Kidney tubule cell (primary cell): ENCODE data around the gene CRTC2.

Experiments
- DNase-seq: peaks from one replicate; pipeline ENCODE4 v3.0.0-alpha.2; 2018; ENCODE audit warnings: low spot score

The CRTC2 gene

GRCh38 chr1:153945795-153946621 is 12.4 kb downstream of the CRTC2 start:
- peak; percentile 78 for DNase-seq

- DNase-seq = no peak
These were observed 13.1 kb downstream of the CRTC2 start for GRCh38 chr1:153945131-153945794.

GRCh38 chr1:153944827-153945117 is 13.6 kb downstream of the CRTC2 start:
- DNase-seq = no peak

- DNase-seq = no peak
These were observed 14.2 kb downstream of the CRTC2 start for GRCh38 chr1:153944005-153944826.

DNA sequence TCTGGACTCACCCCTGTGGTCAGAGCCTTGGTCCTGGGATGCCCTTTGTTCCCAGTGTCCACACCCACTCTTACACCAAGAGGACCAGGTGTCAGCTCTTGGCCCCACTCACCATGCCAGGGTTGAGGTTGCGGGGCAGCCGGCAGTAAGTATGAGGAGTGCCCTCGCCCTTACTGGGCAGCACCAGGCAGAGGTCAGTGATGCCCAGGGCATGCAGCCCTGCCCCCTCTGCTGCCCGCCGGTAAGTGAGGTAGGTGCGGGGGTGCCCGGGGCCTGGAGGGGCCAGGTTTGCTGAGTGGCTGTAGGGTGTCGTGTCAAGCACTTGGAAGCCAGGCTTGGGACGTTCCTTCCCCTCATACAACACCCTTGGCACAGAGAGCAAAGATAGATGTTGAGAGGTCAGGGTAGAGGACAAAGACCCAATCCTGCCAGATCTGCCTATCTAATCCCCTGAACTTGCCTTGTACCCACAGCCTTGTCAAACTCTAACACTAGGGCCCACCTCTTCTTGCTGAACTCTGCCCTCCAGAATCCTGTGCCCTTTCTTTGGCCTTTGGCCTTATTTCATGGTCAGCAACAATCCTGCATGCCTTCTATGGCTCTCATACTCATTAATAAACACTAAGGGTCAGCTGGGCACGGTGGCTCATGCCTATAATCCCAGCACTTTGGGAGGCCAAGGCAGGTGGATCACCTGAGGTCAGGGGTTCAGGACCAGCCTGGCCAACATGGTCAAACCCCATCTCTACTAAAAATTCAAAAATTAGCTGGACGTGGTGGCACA is 15.5 kb downstream of the CRTC2 start:
- no peak for DNase-seq

GRCh38 chr1:153941826-153942725 is 16.3 kb downstream of the CRTC2 start:
- DNase-seq = no peak

GRCh38 chr1:153940756-153941155 is 17.7 kb downstream of the CRTC2 start:
- DNase-seq = no peak

GRCh38 chr1:153939476-153939875 is 18.9 kb downstream of the CRTC2 start:
- DNase-seq = no peak

GRCh38 chr1:153938996-153939395 is 19.4 kb downstream of the CRTC2 start:
- DNase-seq = no peak

DNA sequence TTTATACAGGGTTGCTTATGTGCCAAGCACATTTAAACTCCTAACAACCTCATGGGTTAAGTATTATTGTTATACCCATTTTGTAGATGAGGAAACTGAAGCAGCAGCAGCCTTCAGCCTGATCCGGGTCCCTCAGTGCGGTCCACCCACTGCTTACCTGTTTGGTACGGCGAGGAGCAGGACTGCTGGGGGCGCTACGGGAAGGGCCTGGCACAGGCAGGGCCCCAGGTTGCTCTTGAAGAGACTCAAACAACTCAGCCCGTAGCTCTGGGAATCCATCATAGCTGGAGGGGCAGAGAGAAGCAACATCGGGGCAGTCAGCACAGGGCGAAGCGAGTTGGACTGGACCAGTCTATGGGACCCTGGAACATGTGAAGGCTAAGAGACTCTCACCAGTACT is 21.1 kb downstream of the CRTC2 start:
- no peak for DNase-seq

GRCh38 chr1:153936011-153936802 is 22.2 kb downstream of the CRTC2 start:
- no peak for DNase-seq

DNA sequence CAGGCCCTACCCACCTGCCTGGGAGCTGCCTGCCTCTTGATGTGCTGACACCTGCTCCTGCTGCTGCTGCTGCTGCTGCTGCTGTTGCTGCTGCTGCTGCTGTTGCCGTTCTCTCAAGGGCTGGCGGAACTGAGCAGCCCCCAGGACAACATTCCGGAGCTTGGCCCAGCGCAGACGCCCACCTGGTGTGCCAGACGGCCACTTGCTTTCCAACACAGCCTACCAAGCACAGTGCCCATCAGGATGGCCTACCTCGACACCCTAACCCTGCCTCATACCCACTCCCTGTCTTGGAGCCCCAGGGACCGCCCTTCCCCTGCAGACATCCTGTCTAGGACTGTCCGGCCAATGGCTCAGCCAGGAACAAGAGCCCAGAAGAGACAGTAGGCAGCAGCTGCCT is 23.7 kb downstream of the CRTC2 start:
- no peak for DNase-seq

DNA sequence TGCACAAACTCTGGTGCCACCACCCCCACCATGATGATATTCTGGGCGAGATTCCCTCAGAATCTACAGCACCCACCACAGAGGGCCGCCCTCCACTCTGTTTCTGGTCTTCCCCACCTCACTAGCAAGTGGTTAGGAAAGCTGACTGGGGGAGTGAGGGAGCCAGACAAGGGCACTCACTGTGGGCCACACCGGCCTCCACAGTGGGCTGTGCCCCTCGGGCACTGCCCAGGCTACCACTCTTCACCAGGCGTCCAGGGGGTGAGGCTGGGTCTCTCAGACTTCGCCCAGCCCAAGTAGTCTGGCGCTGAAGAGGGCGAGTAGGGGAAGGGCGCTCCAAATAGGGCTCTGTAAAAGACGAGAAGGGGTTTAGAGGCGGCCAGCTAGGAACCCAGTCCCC is 24.5 kb downstream of the CRTC2 start:
- DNase-seq = no peak

DNA sequence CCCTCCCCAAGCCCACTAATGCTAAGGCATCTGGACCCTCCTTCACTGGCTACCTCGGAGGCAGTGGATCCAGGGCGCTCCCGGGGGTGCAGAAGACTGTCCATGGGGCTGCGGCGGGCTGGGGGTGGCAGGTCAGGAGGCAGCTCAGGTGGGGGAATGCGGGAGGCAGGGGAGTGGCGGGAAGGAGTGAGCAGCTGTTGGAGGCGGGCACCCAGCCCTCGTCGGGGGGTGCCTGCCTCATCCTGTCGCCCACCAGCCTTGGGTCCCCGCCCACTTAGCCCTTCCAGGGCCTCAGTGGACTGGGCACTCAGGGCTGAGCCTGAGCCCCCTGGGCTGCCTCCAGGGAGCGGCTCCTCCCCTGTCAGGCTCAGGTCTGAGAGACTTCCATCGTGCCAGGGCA is 25.0 kb downstream of the CRTC2 start:
- DNase-seq = no peak

GRCh38 chr1:153932156-153933131 is 26.0 kb downstream of the CRTC2 start:
- DNase-seq = peak; percentile 55

DNA sequence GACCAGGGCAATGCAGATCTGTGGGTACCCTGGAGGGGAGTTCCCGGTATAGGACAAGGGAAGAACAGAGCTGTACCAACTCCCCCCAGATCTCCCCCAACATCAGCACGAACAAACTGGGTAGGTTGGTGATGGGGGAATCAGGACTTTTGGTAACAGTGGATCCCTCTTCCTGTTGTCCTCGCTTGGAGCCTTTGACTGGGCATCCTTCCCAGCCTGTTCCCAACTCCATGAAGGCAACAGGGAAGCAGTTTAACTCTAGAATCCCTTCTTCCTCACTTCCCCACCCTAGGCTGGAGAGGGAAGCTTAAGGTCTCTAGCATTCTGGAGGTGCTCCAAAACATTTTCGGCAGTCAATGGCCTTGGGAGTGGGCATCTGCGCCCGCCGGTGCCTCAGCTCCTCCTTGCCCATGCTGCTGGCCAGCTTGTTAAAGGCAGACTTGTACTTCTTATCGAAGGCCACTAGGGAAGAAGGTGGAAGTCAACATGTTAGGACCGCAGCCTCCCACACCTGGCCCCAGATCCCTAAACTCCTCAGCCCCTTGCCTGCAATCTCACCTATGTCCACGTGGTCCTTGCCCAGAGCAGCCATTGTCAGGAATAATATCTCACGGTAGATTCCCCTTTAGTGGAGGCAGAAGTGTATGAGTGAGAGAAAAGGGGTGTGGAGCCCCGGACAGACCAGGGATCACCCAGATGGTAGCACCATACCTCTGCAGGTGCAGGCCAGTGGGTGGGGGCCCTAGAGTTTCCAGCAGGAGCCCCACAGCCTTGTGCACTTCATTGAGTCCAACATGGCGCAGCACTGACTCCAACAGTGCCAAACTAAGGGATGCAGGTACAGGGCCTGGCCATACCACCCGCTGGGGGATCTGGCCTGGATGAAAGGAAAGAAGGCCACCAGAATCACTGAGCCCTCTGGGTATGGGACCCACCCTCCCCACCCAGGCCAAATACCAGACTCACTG is 28.1 kb downstream of the CRTC2 start:
- no peak for DNase-seq

DNA sequence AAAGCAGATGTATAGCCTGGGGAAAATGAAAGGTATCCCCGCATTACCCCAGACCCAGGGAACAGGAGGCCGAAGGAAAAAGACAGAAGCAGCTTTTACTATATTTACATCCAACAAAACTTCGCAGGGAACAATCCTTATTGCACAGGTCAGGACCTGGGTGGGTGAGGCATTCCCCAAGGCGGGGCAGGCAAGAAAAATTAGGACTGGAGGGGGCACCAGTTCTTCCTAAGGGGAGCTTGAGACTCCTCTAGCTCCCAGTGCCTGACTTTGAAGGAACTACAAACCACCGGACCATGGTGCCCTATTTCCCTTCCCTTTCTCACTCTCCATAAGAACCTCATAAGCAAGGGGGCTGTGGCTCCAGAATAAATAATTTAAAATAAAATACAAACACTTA is 29.0 kb downstream of the CRTC2 start:
- no peak for DNase-seq

DNA sequence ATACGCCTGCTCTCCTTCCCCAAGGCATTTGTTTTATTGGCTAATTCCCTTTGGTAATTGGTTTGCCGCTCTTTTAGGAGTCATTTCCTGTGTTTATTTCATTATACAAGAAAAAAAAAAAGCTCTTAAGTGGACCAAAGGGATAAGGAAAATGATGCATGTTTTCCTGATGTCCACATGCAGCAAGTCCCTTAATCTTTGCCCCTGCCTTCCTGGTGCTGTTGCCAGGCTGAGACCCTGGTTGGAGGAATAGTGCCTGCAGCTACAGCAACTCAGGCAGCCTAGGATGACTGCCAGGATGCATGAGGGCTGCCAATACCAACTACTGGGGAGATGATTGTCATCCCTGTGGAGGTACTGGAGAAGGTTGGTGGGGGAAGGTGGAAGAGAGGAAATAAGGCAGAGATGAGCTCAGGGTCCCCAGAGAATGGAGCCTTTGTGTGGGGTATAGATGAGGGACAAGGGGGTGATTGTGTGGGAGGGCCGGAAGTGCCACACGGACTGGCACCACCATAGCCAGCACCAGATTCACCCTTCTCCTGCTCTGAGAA is 29.5 kb downstream of the CRTC2 start:
- DNase-seq = no peak
